ENCODE data around the gene CEP104.

CEP104 gene

GRCh38 chr1:3868464-3869006 is 11.5 kb upstream of the CEP104 start:
- no peak for DNase-seq (ENCODE audit: low spot score)

GRCh38 chr1:3865606-3866160 is 8.7 kb upstream of the CEP104 start:
- DNase-seq (ENCODE audit: low spot score): no peak

- DNase-seq (ENCODE audit: low spot score): no peak
Observed at GRCh38 chr1:3864884-3865283, 7.9 kb upstream of the CEP104 start.

- DNase-seq (ENCODE audit: low spot score): no peak
Observed at GRCh38 chr1:3863231-3863935, 6.4 kb upstream of the CEP104 start.

- peak; percentile 74 for DNase-seq (ENCODE audit: low spot score)
Observed at GRCh38 chr1:3858231-3858981, 1.4 kb upstream of the CEP104 start.

GRCh38 chr1:3857791-3858129 is 749 bp upstream of the CEP104 start:
- DNase-seq (ENCODE audit: low spot score): no peak

- DNase-seq (ENCODE audit: low spot score): no peak
Observed at GRCh38 chr1:3852711-3853485, 4.1 kb downstream of the CEP104 start.

GRCh38 chr1:3852091-3852490 is 4.9 kb downstream of the CEP104 start:
- no peak for DNase-seq (ENCODE audit: low spot score)

- no peak for DNase-seq (ENCODE audit: low spot score)
Observed at GRCh38 chr1:3851292-3851691, 5.7 kb downstream of the CEP104 start.

- no peak for DNase-seq (ENCODE audit: low spot score)
Observed at GRCh38 chr1:3850857-3851256, 6.2 kb downstream of the CEP104 start.

GRCh38 chr1:3847081-3847480 is 9.9 kb downstream of the CEP104 start:
- DNase-seq (ENCODE audit: low spot score): no peak

GRCh38 chr1:3846541-3846940 is 10.5 kb downstream of the CEP104 start:
- DNase-seq (ENCODE audit: low spot score): no peak

- no peak for DNase-seq (ENCODE audit: low spot score)
Observed at GRCh38 chr1:3842912-3843311, 14.1 kb downstream of the CEP104 start.

- DNase-seq (ENCODE audit: low spot score): no peak
Observed at GRCh38 chr1:3841491-3841890, 15.5 kb downstream of the CEP104 start.

GRCh38 chr1:3838788-3839187 is 18.2 kb downstream of the CEP104 start:
- no peak for DNase-seq (ENCODE audit: low spot score)

- no peak for DNase-seq (ENCODE audit: low spot score)
Observed at GRCh38 chr1:3837685-3838084, 19.3 kb downstream of the CEP104 start.

GRCh38 chr1:3837200-3837599 is 19.8 kb downstream of the CEP104 start:
- no peak for DNase-seq (ENCODE audit: low spot score)

GRCh38 chr1:3836421-3836820 is 20.6 kb downstream of the CEP104 start:
- no peak for DNase-seq (ENCODE audit: low spot score)

GRCh38 chr1:3834701-3835100 is 22.3 kb downstream of the CEP104 start:
- no peak for DNase-seq (ENCODE audit: low spot score)

GRCh38 chr1:3831689-3832088 is 25.3 kb downstream of the CEP104 start:
- DNase-seq (ENCODE audit: low spot score): peak; percentile 58

- no peak for DNase-seq (ENCODE audit: low spot score)
Observed at GRCh38 chr1:3828391-3828790, 28.6 kb downstream of the CEP104 start.

- DNase-seq (ENCODE audit: low spot score): no peak
Observed at GRCh38 chr1:3827813-3828307, 29.2 kb downstream of the CEP104 start.
